ENCODE measurements around the gene TPPP3. TPM values are rescaled to one million over a fixed set of nuclear protein-coding genes. Genes with fewer than 3 reads are reported as not detected.
"Not testable (repeated sequence)": the region's sequence is repeated elsewhere in the genome, so short reads cannot be mapped to it uniquely, and the experiment has no call there.

TPPP3 gene
- total RNA-seq, 1 experiment from 2014 or later, result not detected

GRCh38 chr16:67361038-67361437 is 32.3 kb downstream of the TPPP3 start:
- H3K9me3 ChIP-seq (ENCODE audit: low read length), result no peaks in the 10 kb centered on the region
- no peaks in the 10 kb centered on the region for H3K36me3 ChIP-seq (ENCODE audit: insufficient read depth, low read length)
- no peak overlapping the region for H2AFZ ChIP-seq (ENCODE audit: low read length)
- no peak overlapping the region for H3K9ac ChIP-seq (ENCODE audit: low read length)
- no peaks in the 10 kb centered on the region; the same call in 1 of the 2 replicates for H3K27me3 ChIP-seq (ENCODE audit: low read length)
- no peaks in the 10 kb centered on the region for H3K79me2 ChIP-seq (ENCODE audit: low read length)
- no peak overlapping the region for H3K4me3 ChIP-seq (ENCODE audit: low read length)
- H3K9me2 ChIP-seq (replicated peaks; ENCODE audit: insufficient read depth, low read length), result no peaks in the 10 kb centered on the region
- H4K20me1 ChIP-seq (ENCODE audit: insufficient read depth, low read depth, low read length), result no peaks in the 10 kb centered on the region
- peaks cover 12% of the 10 kb centered on the region for H3K4me1 ChIP-seq (ENCODE audit: low read length)
- DNase-seq, result no peak
- no peak overlapping the region for H3K27ac ChIP-seq (ENCODE audit: low read length)
- H3K4me2 ChIP-seq (ENCODE audit: low read depth, low read length, poor library complexity, severe bottlenecking), result no peak overlapping the region

- not testable (repeated sequence) for H3K4me3 ChIP-seq (ENCODE audit: low read length); H3K9me3 ChIP-seq (ENCODE audit: low read length); H4K20me1 ChIP-seq (ENCODE audit: insufficient read depth, low read depth, low read length); H3K4me2 ChIP-seq (ENCODE audit: low read depth, low read length, poor library complexity, severe bottlenecking); H3K36me3 ChIP-seq (ENCODE audit: insufficient read depth, low read length); H3K27ac ChIP-seq (ENCODE audit: low read length); H3K9ac ChIP-seq (ENCODE audit: low read length); H3K79me2 ChIP-seq (ENCODE audit: low read length); H3K4me1 ChIP-seq (ENCODE audit: low read length); H2AFZ ChIP-seq (ENCODE audit: low read length); H3K9me2 ChIP-seq (replicated peaks; ENCODE audit: insufficient read depth, low read length); DNase-seq; H3K27me3 ChIP-seq (ENCODE audit: low read length)
Measured at GRCh38 chr16:67359540-67360269, 33.6 kb downstream of the TPPP3 start.

GRCh38 chr16:67357561-67357960 is 35.7 kb downstream of the TPPP3 start:
- Histone ChIP-seq H3K9me3 (ENCODE audit: low read length) (no peaks in the 10 kb centered on the region), H4K20me1 (ENCODE audit: insufficient read depth, low read depth, low read length) (no peaks in the 10 kb centered on the region), H3K9me2 (replicated peaks; ENCODE audit: insufficient read depth, low read length) (no peaks in the 10 kb centered on the region), H3K4me2 (ENCODE audit: low read depth, low read length, poor library complexity, severe bottlenecking) (no peak overlapping the region), H3K36me3 (ENCODE audit: insufficient read depth, low read length) (no peaks in the 10 kb centered on the region), H3K27ac (ENCODE audit: low read length) (no peak overlapping the region), H3K9ac (ENCODE audit: low read length) (no peak overlapping the region), H2AFZ (ENCODE audit: low read length) (no peak overlapping the region), H3K27me3 (ENCODE audit: low read length) (no peaks in the 10 kb centered on the region), H3K79me2 (ENCODE audit: low read length) (no peaks in the 10 kb centered on the region), H3K4me3 (ENCODE audit: low read length) (no peak overlapping the region), H3K4me1 (ENCODE audit: low read length) (no peaks in the 10 kb centered on the region)
- no peak for DNase-seq

GRCh38 chr16:67356396-67356795 is 36.9 kb downstream of the TPPP3 start:
- Histone ChIP-seq H3K9ac (ENCODE audit: low read length) (no peak overlapping the region), H3K27me3 (ENCODE audit: low read length) (no peaks in the 10 kb centered on the region), H3K36me3 (ENCODE audit: insufficient read depth, low read length) (no peaks in the 10 kb centered on the region), H3K9me2 (replicated peaks; ENCODE audit: insufficient read depth, low read length) (no peaks in the 10 kb centered on the region), H3K79me2 (ENCODE audit: low read length) (no peaks in the 10 kb centered on the region), H2AFZ (ENCODE audit: low read length) (no peak overlapping the region), H3K4me2 (ENCODE audit: low read depth, low read length, poor library complexity, severe bottlenecking) (no peak overlapping the region), H3K27ac (ENCODE audit: low read length) (no peak overlapping the region), H4K20me1 (ENCODE audit: insufficient read depth, low read depth, low read length) (no peaks in the 10 kb centered on the region), H3K4me3 (ENCODE audit: low read length) (no peak overlapping the region), H3K4me1 (ENCODE audit: low read length) (no peaks in the 10 kb centered on the region), H3K9me3 (ENCODE audit: low read length) (no peaks in the 10 kb centered on the region)
- no peak for DNase-seq

GRCh38 chr16:67352463-67352862 is 40.8 kb downstream of the TPPP3 start:
- H3K27me3 ChIP-seq (ENCODE audit: low read length); H3K36me3 ChIP-seq (ENCODE audit: insufficient read depth, low read length); H3K9ac ChIP-seq (ENCODE audit: low read length); H4K20me1 ChIP-seq (ENCODE audit: insufficient read depth, low read depth, low read length); H3K4me2 ChIP-seq (ENCODE audit: low read depth, low read length, poor library complexity, severe bottlenecking); H3K4me3 ChIP-seq (ENCODE audit: low read length); H2AFZ ChIP-seq (ENCODE audit: low read length); DNase-seq; H3K27ac ChIP-seq (ENCODE audit: low read length); H3K9me3 ChIP-seq (ENCODE audit: low read length); H3K9me2 ChIP-seq (replicated peaks; ENCODE audit: insufficient read depth, low read length); H3K4me1 ChIP-seq (ENCODE audit: low read length); H3K79me2 ChIP-seq (ENCODE audit: low read length): not testable (repeated sequence)

GRCh38 chr16:67350324-67350723 is 43.0 kb downstream of the TPPP3 start:
- DNase-seq, result no peak
- Histone ChIP-seq H3K9me2 (replicated peaks; ENCODE audit: insufficient read depth, low read length) (no peaks in the 10 kb centered on the region), H3K9ac (ENCODE audit: low read length) (no peak overlapping the region), H3K27me3 (ENCODE audit: low read length) (no peaks in the 10 kb centered on the region), H3K27ac (ENCODE audit: low read length) (no peak overlapping the region), H4K20me1 (ENCODE audit: insufficient read depth, low read depth, low read length) (no peaks in the 10 kb centered on the region), H3K4me1 (ENCODE audit: low read length) (no peaks in the 10 kb centered on the region), H3K4me3 (ENCODE audit: low read length) (no peak overlapping the region), H2AFZ (ENCODE audit: low read length) (no peak overlapping the region), H3K79me2 (ENCODE audit: low read length) (no peaks in the 10 kb centered on the region), H3K4me2 (ENCODE audit: low read depth, low read length, poor library complexity, severe bottlenecking) (no peak overlapping the region), H3K36me3 (ENCODE audit: insufficient read depth, low read length) (no peaks in the 10 kb centered on the region), H3K9me3 (ENCODE audit: low read length) (no peaks in the 10 kb centered on the region)

DNA sequence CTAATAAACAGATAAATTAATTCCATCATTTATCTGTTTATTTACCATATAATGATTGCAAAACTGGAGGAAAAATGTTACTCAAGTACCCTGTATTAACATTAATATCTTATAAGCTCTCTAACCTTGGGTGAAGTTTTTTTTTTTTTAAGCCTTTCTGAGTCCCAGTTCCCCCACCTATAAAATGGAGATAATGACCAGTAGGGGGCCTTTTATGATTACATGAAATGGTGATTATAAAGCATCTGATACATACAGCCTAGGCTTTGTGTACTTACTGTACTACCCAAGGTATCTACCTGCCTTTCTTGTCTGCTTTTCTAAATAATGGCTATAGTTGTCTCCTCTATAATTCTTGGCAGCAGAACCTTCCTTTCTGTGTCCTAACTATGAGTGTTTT is 44.1 kb downstream of the TPPP3 start:
- H4K20me1 ChIP-seq (ENCODE audit: insufficient read depth, low read depth, low read length), result no peaks in the 10 kb centered on the region
- no peaks in the 10 kb centered on the region for H3K9me3 ChIP-seq (ENCODE audit: low read length)
- no peak overlapping the region for H3K27ac ChIP-seq (ENCODE audit: low read length)
- H3K4me2 ChIP-seq (ENCODE audit: low read depth, low read length, poor library complexity, severe bottlenecking), result no peak overlapping the region
- H3K9me2 ChIP-seq (replicated peaks; ENCODE audit: insufficient read depth, low read length), result no peaks in the 10 kb centered on the region
- no peak overlapping the region for H2AFZ ChIP-seq (ENCODE audit: low read length)
- H3K79me2 ChIP-seq (ENCODE audit: low read length), result no peaks in the 10 kb centered on the region
- peak; percentile 86 for DNase-seq
- no peaks in the 10 kb centered on the region for H3K36me3 ChIP-seq (ENCODE audit: insufficient read depth, low read length)
- H3K4me1 ChIP-seq (ENCODE audit: low read length), result no peaks in the 10 kb centered on the region
- no peaks in the 10 kb centered on the region for H3K27me3 ChIP-seq (ENCODE audit: low read length)
- no peak overlapping the region for H3K9ac ChIP-seq (ENCODE audit: low read length)
- no peak overlapping the region for H3K4me3 ChIP-seq (ENCODE audit: low read length)

- no peaks in the 10 kb centered on the region for H3K79me2 ChIP-seq (ENCODE audit: low read length)
- no peak overlapping the region for H3K4me2 ChIP-seq (ENCODE audit: low read depth, low read length, poor library complexity, severe bottlenecking)
- H3K4me1 ChIP-seq (ENCODE audit: low read length), result no peaks in the 10 kb centered on the region
- no peak overlapping the region for H3K9ac ChIP-seq (ENCODE audit: low read length)
- H3K9me2 ChIP-seq (replicated peaks; ENCODE audit: insufficient read depth, low read length), result no peaks in the 10 kb centered on the region
- H3K27ac ChIP-seq (ENCODE audit: low read length), result no peak overlapping the region
- no peak for DNase-seq
- no peaks in the 10 kb centered on the region for H3K36me3 ChIP-seq (ENCODE audit: insufficient read depth, low read length)
- no peaks in the 10 kb centered on the region for H3K9me3 ChIP-seq (ENCODE audit: low read length)
- H3K4me3 ChIP-seq (ENCODE audit: low read length), result no peak overlapping the region
- H2AFZ ChIP-seq (ENCODE audit: low read length), result no peak overlapping the region
- no peaks in the 10 kb centered on the region for H4K20me1 ChIP-seq (ENCODE audit: insufficient read depth, low read depth, low read length)
- no peaks in the 10 kb centered on the region for H3K27me3 ChIP-seq (ENCODE audit: low read length)
Measured at GRCh38 chr16:67346341-67346740, 47.0 kb downstream of the TPPP3 start.

All from Karpas-422 (cell line).